WERI-Rb-1 (cell line): ENCODE measurements around the gene POPDC3.
"Not testable (repeated sequence)": the region's sequence is repeated elsewhere in the genome, so short reads cannot be mapped to it uniquely, and the experiment has no call there.

Experiments
- DNase-seq: peaks from one replicate; pipeline ENCODE4 v3.0.0-alpha.2; 2020
- H3K27ac ChIP-seq: fragments of 250-450 bp; sonication (Bioruptor Pico); 2 replicates; pipeline ENCODE4 v1.5.1; 2020; ENCODE audit warnings: mild to moderate bottlenecking, moderate library complexity
- H3K27me3 ChIP-seq: fragments of 250-450 bp; sonication (Bioruptor Pico); 2 replicates; pipeline ENCODE4 v1.5.1; 2021; ENCODE audit warnings: mild to moderate bottlenecking, low read depth, moderate library complexity; ENCODE audit not compliant: insufficient read depth, severe bottlenecking
- H3K36me3 ChIP-seq: fragments of 250-450 bp; sonication (Bioruptor Pico); 2 replicates; pipeline ENCODE4 v1.5.1; 2020; ENCODE audit warnings: mild to moderate bottlenecking, moderate library complexity
- H3K4me3 ChIP-seq: 2 replicates; pipeline ENCODE4 v1.5.1; 2011; ENCODE audit warnings: low read depth, mild to moderate bottlenecking, control low read depth, low read length
- H3K9me3 ChIP-seq: fragments of 250-450 bp; sonication (Bioruptor Pico); 2 replicates; pipeline ENCODE4 v1.5.1; 2021; ENCODE audit warnings: mild to moderate bottlenecking, moderate library complexity; ENCODE audit not compliant: severe bottlenecking
- TF ChIP-seq, protein P1 (sequence below): IDR thresholded peaks from 2 replicates; pipeline ENCODE4 v1.5.1; 2011; ENCODE audit warnings: low read depth, mild to moderate bottlenecking, control low read depth, inconsistent platforms, low read length

POPDC3 gene, protein sequence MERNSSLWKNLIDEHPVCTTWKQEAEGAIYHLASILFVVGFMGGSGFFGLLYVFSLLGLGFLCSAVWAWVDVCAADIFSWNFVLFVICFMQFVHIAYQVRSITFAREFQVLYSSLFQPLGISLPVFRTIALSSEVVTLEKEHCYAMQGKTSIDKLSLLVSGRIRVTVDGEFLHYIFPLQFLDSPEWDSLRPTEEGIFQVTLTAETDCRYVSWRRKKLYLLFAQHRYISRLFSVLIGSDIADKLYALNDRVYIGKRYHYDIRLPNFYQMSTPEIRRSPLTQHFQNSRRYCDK

DNA sequence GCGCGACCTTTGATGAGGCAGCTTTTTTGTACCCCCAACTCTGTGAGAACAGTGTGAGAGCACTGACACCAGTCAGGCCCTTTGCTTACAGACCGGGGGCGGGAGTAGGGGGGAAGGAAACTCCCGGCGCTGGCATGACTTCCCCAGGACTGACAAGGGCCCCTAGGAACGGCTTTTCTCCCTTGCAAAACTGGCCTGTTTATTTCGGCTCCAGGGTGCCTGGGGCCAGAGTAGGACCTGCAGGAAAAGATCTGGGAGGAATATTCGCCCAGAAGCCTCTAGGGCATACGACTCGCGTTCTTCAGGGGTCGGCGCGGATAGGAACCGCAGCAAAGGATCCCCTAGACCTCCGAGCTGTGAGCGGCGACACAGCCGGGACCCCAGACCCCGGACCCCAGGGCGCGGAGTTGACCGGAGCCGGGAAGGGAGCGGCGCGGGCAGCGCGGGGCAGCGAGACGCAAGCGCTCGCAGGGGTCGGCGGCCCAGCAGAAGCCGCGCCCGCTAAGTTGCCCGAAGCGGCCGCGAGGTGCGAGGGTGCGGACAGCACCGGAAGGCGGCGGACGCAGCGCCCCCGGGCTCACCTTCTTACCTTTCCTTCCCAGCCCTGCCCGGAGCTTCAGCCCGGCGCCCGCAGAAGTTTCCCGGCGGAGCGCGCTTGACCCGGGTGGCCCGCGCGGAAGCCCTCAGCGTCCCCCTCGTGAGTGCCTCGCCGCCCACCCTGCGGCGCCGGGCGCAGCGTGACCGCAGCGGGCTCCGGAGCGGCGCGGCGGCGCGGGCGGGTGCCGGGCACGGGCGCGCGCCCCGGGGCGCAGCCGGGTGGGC is at the start of gene POPDC3:
Gene POPDC3 (minus strand): TSS at position 771 of the 822 bp plus-strand sequence. CDS start 18,105 bp downstream, outside the sequence.
- peak; percentile 46 for DNase-seq
- peak within 1 kb of the TSS; percentile 53; the same call in 1 of the 2 replicates for H3K27ac ChIP-seq
- no peaks in the 10 kb centered on the region for H3K9me3 ChIP-seq
- H3K36me3 ChIP-seq = no peaks in the 10 kb centered on the region
- TF ChIP-seq, protein P1, sequence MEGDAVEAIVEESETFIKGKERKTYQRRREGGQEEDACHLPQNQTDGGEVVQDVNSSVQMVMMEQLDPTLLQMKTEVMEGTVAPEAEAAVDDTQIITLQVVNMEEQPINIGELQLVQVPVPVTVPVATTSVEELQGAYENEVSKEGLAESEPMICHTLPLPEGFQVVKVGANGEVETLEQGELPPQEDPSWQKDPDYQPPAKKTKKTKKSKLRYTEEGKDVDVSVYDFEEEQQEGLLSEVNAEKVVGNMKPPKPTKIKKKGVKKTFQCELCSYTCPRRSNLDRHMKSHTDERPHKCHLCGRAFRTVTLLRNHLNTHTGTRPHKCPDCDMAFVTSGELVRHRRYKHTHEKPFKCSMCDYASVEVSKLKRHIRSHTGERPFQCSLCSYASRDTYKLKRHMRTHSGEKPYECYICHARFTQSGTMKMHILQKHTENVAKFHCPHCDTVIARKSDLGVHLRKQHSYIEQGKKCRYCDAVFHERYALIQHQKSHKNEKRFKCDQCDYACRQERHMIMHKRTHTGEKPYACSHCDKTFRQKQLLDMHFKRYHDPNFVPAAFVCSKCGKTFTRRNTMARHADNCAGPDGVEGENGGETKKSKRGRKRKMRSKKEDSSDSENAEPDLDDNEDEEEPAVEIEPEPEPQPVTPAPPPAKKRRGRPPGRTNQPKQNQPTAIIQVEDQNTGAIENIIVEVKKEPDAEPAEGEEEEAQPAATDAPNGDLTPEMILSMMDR = no peak; the same call in 1 of the 2 replicates
- H3K4me3 ChIP-seq = peak within 1 kb of the TSS; percentile 53
- H3K27me3 ChIP-seq = no peaks in the 10 kb centered on the region

DNA sequence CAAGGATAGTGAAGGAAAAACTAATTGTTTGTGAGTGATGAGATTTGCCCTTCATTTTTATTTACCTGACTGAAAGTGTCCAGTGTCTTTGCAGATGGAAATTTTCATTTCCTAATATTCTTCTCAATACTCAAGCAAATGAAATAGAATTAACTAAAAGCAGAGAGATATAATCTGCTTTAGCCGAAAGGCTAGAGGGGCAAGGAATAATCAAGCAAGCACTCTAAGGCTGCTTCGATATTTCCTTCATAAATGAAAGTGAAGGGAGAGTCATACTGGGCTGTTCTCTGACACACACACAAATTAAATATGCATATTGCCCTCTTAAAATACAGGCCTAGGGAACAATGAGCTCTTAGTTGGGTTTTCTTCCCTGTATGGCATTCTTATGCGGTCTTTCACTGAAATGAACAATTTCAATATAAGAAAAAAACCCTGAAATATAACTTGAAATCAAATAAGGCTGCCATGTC is 47.5 kb upstream of the POPDC3 start:
- Histone ChIP-seq H3K27me3 (no peaks in the 10 kb centered on the region), H3K27ac (no peak overlapping the region), H3K4me3 (no peak overlapping the region), H3K36me3 (no peaks in the 10 kb centered on the region), H3K9me3 (no peaks in the 10 kb centered on the region)
- TF ChIP-seq, protein P1 = no peak
- no peak for DNase-seq

DNA sequence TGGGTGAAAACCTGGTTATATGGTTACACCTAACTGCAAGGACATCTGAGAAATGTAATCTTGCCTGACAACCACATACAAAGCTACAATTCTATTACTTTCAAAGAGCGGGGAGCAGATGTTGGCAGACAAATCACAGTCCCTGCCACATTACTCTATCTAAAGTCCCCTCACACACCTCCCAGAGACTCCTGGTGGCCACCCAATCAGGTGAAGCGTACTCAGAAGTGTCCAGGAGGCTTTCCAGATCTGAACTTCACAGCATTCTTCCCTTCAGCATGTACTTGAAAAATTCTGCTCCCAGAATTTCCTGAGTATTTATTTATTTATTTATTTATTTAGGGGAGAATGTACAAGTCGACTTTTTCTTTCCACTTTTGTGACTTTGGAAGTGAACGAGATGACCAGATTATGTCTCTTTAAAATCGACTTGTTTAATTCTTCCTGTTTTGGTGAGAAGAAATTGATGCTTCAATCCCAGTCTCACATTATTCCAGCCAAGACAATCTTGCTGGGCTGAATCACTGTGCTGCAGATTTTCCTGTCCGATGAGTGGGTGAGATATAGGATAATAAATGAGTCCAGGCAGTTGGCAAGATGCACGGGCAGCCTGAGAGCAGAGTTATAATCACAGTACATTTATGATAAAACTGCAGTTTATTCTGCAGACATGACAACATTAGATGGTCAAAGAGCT is 46.9 kb upstream of the POPDC3 start:
- no peak overlapping the region for H3K27ac ChIP-seq
- H3K36me3 ChIP-seq = no peaks in the 10 kb centered on the region
- H3K9me3 ChIP-seq = no peaks in the 10 kb centered on the region
- no peak for DNase-seq
- H3K4me3 ChIP-seq = no peak overlapping the region
- no peaks in the 10 kb centered on the region for H3K27me3 ChIP-seq
- TF ChIP-seq, protein P1 = no peak

DNA sequence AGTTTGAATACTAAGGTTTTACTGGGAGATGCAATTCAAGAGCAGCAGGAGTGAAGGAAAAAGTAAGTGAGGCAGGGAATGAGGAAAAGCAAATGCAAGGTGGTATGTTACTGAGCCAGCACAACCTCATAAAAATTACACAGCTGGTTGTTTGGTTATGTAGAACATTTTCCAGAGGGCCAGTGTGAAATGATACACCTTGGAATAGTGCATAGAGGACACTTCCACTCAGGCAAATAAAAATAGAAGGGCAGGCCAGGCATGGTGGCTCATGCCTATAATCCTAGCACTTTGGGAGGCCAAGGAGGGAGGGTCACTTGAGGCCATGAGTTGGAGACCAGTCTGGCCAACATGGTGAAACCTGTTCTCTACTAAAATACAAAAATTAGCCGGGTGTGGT is 43.4 kb upstream of the POPDC3 start:
- TF ChIP-seq, protein P1 = no peak
- Histone ChIP-seq H3K27ac (no peak overlapping the region), H3K36me3 (no peaks in the 10 kb centered on the region), H3K9me3 (no peaks in the 10 kb centered on the region), H3K4me3 (no peak overlapping the region), H3K27me3 (no peaks in the 10 kb centered on the region)
- DNase-seq = no peak

DNA sequence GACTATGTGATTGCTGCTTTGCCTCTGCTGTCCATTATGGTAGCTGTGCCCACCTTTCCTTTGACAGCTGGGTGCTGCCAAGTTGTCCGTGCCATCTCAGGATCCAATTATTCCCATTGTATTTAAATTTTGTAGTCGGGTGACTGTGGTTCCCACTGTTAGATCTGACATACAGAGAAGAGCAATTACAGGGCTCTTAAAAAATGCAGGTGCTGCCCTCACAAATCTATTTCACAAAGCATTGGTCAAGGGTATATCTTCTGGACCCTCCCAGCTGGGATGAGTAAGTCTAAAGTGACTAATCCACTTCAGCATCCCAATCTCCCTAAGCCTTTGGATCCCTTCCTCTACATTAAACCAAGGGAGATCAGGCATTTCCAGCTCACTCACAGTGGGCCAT is 41.4 kb upstream of the POPDC3 start:
- H3K4me3 ChIP-seq, H3K36me3 ChIP-seq, DNase-seq, H3K27me3 ChIP-seq, H3K27ac ChIP-seq, H3K9me3 ChIP-seq: not testable (repeated sequence)

DNA sequence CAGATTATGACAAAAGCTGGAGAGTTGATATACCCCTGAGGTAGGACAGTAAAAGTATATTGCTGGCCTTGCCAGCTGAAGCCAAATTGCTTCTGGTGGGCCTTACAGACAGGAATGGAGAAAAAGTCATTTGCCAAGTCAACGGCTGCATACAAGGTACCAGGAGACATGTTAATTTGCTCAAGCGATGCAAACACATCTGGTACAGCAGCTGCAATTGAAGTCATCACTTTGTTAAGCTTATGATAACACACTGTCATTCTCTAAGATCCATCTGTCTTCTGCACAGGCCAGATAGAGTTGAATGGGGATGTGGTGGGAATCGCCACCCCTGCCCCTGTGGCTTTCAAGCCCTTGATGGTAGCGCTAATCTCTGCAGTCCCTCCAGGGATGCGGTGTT is 40.4 kb upstream of the POPDC3 start:
- H3K4me3 ChIP-seq = no peak overlapping the region
- H3K36me3 ChIP-seq = no peaks in the 10 kb centered on the region
- TF ChIP-seq, protein P1 = no peak
- no peak for DNase-seq
- no peaks in the 10 kb centered on the region for H3K27me3 ChIP-seq
- no peak overlapping the region for H3K27ac ChIP-seq
- H3K9me3 ChIP-seq = no peaks in the 10 kb centered on the region

DNA sequence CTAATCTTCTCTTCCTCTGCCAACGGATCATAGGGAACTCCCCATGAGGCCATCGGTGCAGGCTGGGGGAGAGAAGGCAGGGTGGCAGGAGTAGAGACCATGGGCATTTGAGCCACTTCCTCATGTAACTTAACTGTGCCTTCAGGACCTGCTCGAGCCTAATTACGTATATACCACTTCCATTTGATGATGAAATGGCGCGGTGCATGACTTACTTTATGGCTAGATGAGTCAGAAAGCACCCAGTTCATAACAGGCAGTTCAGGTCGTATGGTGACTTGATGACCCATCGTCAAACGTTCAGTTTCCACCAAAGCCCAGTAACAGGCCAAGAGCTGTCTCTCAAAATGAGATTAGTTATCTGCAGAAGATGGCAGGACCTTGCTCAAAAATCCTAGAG is 39.4 kb upstream of the POPDC3 start:
- H3K9me3 ChIP-seq, H3K27me3 ChIP-seq, DNase-seq, H3K36me3 ChIP-seq, H3K4me3 ChIP-seq, H3K27ac ChIP-seq: not testable (repeated sequence)
